ENCODE measurements around the gene SUCLA2.

Gene SUCLA2

DNA sequence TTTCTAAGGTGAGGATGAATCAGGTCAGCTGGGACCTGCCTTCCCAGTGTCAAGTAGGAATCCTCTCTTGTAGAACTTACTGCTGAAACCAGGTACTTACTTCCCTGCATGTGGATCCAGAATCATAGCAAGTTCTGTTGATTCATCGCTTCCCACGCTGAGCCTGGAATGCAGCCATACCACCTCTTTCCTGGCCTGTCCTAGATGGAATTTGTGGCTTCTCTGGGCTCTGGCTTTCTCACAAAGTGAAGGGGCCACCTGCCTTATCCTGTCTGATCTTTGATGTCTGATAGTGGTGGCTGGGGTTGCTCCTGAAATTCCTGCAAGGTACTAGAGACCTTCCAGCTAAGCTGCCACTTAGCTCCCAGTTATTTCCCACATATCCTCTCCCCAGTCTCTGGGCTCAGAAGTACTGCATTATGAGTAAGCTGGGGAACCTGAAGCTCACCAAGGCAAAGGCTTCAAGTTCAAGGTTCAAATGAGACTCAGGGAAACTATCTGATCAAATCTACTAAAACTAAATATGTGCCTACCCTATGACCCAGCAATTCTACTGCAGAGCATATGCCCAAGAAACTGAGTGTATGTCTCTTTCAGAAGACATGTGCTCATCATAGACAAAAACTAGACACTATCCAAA lies 103.5 kb downstream of the SUCLA2 start:
- DNase-seq = no peak

DNA sequence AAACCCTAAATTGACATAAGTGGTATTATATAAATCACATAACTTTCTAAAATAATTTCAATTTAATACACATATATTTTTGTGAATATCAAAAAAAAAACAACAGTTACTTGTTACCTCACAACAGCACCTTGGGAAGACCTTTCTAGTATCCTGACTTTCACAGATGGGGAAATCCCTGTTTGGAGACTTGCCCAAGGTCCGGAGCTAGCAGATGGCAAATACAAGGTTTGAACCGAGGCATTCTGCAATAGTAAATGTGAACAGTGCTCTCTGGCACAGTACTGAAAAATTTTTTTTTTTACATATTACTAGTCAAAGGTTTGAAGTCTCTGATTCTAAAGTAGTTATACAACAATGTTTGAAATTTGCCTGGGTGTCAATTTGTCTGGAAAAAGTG lies 104.5 kb downstream of the SUCLA2 start:
- no peak for DNase-seq

DNA sequence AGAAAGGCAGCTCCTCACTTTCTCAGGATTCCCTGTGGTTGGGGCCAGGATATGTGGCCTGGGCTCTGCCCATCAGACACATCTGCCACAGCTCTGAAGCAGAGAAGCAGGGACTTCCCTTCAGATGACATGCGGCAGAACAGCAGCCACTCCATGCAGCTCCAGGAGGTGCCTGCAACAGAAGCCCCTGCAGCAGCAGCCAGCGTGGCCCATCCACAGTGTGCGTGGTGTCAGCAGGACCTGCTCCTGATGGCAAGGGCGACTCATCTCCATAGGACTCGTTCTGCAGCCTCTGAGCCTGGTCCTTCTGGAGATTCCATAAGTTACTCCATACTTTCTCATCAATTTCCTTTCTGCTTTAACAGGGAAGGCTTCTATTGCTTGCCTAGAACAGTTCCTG lies 105.0 kb downstream of the SUCLA2 start:
- no peak for DNase-seq

DNA sequence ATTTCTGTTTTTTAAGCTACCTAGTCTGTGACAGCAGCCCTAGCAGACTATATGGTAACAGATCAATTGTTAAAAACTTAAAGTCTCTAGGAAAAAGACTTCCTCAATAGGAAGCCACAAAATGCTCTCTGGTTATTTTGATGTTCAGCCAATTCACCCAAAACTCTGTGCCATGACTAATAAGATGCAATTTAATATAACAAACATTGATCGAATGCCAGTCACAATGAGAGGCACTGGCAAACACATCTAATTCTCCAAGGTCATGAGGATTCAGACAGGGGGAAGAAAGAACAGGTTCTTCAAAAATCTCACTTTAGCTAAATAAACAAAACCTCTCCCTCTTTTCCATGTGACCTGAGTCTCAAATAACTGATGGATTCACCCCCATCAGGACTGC lies 107.5 kb downstream of the SUCLA2 start:
- DNase-seq = no peak
